Mesenchymal stem cell (in vitro differentiated cells and primary cell): ENCODE data around the gene SLC48A1.
A peak's percentile ranks its signal among the peaks of the same experiment; 100 is the strongest.

ENCODE experiments used
- DNase-seq: peaks from one replicate; pipeline ENCODE4 v3.0.0-alpha.2; 2013
- H2AFZ ChIP-seq: one replicate; pipeline ENCODE4 v1.6.1; 2013; ENCODE audit warnings: low read depth, mild to moderate bottlenecking, control low read depth, inconsistent platforms, low read length, moderate library complexity
- H2AK5ac ChIP-seq: 2 replicates; pipeline ENCODE4 v1.6.1; 2013; ENCODE audit warnings: low read length, moderate library complexity, mild to moderate bottlenecking, inconsistent platforms; ENCODE audit not compliant: severe bottlenecking
- H2BK120ac ChIP-seq: one replicate; pipeline ENCODE4 v1.6.1; 2013; ENCODE audit warnings: low read depth, mild to moderate bottlenecking, inconsistent platforms, low read length, moderate library complexity
- H2BK12ac ChIP-seq, 2 experiments: one replicate each; pipeline ENCODE4 v1.6.1; 2013; ENCODE audit warnings: inconsistent platforms in 2 of 2, low read length in 2 of 2, mild to moderate bottlenecking in 2 of 2, moderate library complexity in 2 of 2, control low read depth in 1 of 2
- H2BK15ac ChIP-seq: one replicate; pipeline ENCODE4 v1.6.1; 2013; ENCODE audit warnings: mild to moderate bottlenecking, low read depth, inconsistent platforms; ENCODE audit not compliant: poor library complexity, severe bottlenecking
- H2BK5ac ChIP-seq: 2 replicates; pipeline ENCODE4 v1.6.1; 2013; ENCODE audit warnings: low read depth, mild to moderate bottlenecking, low read length, control low read depth, inconsistent platforms; ENCODE audit not compliant: poor library complexity, severe bottlenecking
- H3K14ac ChIP-seq, 2 experiments: one replicate each; pipeline ENCODE4 v1.6.1; 2013; ENCODE audit warnings: inconsistent platforms in 2 of 2, low read length in 2 of 2, control low read depth in 1 of 2, mild to moderate bottlenecking in 1 of 2, moderate library complexity in 1 of 2
- H3K18ac ChIP-seq, 2 experiments: one replicate each; pipeline ENCODE4 v1.6.1; 2013; ENCODE audit warnings: inconsistent platforms in 2 of 2, low read length in 2 of 2, control low read depth in 1 of 2, low read depth in 1 of 2, mild to moderate bottlenecking in 1 of 2
- H3K23ac ChIP-seq, 2 experiments: one replicate each; pipeline ENCODE4 v1.6.1; 2013; ENCODE audit warnings: inconsistent platforms in 2 of 2, low read length in 2 of 2, mild to moderate bottlenecking in 2 of 2, moderate library complexity in 2 of 2, control low read depth in 1 of 2
- H3K27ac ChIP-seq: 2 replicates; pipeline ENCODE4 v1.5.1; 2013; ENCODE audit warnings: mild to moderate bottlenecking, moderate library complexity, low read length, control low read depth, inconsistent platforms; ENCODE audit not compliant: poor library complexity, severe bottlenecking
- H3K27me3 ChIP-seq, 2 experiments: 2 replicates each; pipeline versions ENCODE4 v1.6.1 to v1.7.0; 2013; ENCODE audit warnings: low read length in 2 of 2, mild to moderate bottlenecking in 2 of 2, moderate library complexity in 2 of 2, control low read depth in 1 of 2, inconsistent platforms in 1 of 2; ENCODE audit not compliant: control insufficient read depth in 1 of 2, insufficient read depth in 1 of 2
- H3K36me3 ChIP-seq, 2 experiments: 2 replicates each; pipeline versions ENCODE4 v1.6.1 to v1.7.0; 2013; ENCODE audit warnings: low read length in 2 of 2, control low read depth in 1 of 2, inconsistent platforms in 1 of 2, low read depth in 1 of 2, mild to moderate bottlenecking in 1 of 2; ENCODE audit not compliant: insufficient read depth in 2 of 2, control insufficient read depth in 1 of 2
- H3K4ac ChIP-seq, 2 experiments: one replicate each; pipeline ENCODE4 v1.6.1; 2013; ENCODE audit warnings: inconsistent platforms in 2 of 2, low read length in 2 of 2, mild to moderate bottlenecking in 2 of 2, moderate library complexity in 2 of 2, control low read depth in 1 of 2, low read depth in 1 of 2
- H3K4me1 ChIP-seq: 2 replicates; pipeline ENCODE4 v1.6.1; 2013; ENCODE audit warnings: low read depth, low read length, control low read depth; ENCODE audit not compliant: control insufficient read depth, insufficient read depth
- H3K4me2 ChIP-seq: 2 replicates; pipeline ENCODE4 v1.6.1; 2013; ENCODE audit warnings: low read length, mild to moderate bottlenecking, inconsistent platforms; ENCODE audit not compliant: poor library complexity, severe bottlenecking
- H3K4me3 ChIP-seq, 2 experiments: 2 replicates each; pipeline versions ENCODE4 v1.5.1 to v1.7.0; 2013; ENCODE audit warnings: low read length in 2 of 2, mild to moderate bottlenecking in 2 of 2, control low read depth in 1 of 2, low read depth in 1 of 2; ENCODE audit not compliant: insufficient read depth in 1 of 2
- H3K79me1 ChIP-seq: replicated peaks from 2 replicates; pipeline ENCODE4 v1.6.1; 2013; ENCODE audit warnings: mild to moderate bottlenecking, control low read depth, low read length, inconsistent platforms; ENCODE audit not compliant: poor library complexity, severe bottlenecking
- H3K9ac ChIP-seq: 2 replicates; pipeline ENCODE4 v1.7.0; 2013; ENCODE audit warnings: mild to moderate bottlenecking, low read length, moderate library complexity
- H3K9me3 ChIP-seq: 2 replicates; pipeline ENCODE4 v1.7.0; 2013; ENCODE audit warnings: mild to moderate bottlenecking, low read length; ENCODE audit not compliant: control insufficient read depth
- H4K8ac ChIP-seq: one replicate; pipeline ENCODE4 v1.6.1; 2013; ENCODE audit warnings: inconsistent platforms, mild to moderate bottlenecking, low read length, moderate library complexity
- H4K91ac ChIP-seq: one replicate; pipeline ENCODE4 v1.6.1; 2013; ENCODE audit warnings: mild to moderate bottlenecking, low read length, inconsistent platforms
- WGBS: methylation state at CpG from one replicate; pipeline ENCODE4 v1.1.7; 2013; ENCODE audit warnings: mixed read lengths; 5-methylcytosine and 5-hydroxymethylcytosine counted together

SLC48A1 gene

GRCh38 chr12:47824198-47824597, 51.2 kb downstream of the SLC48A1 start:
- H3K79me1 ChIP-seq, result no peaks in the 10 kb centered on the region
- H2BK120ac ChIP-seq, result peak overlapping the region; percentile 50

GRCh38 chr12:47824635-47825034, 51.6 kb downstream of the SLC48A1 start:
- no peaks in the 10 kb centered on the region for H3K79me1 ChIP-seq
- DNase-seq, result no peak
- H4K91ac ChIP-seq, result no peak overlapping the region
- H3K4me3 ChIP-seq, result no peak overlapping the region
- no peaks in the 10 kb centered on the region for H3K27me3 ChIP-seq
- no peak overlapping the region for H4K8ac ChIP-seq
- no peaks in the 10 kb centered on the region for H3K9me3 ChIP-seq
- no peak overlapping the region for H2BK15ac ChIP-seq
- H2AK5ac ChIP-seq, result no peak overlapping the region
- no peak overlapping the region for H3K4me2 ChIP-seq
- H3K14ac ChIP-seq, result no peak overlapping the region
- WGBS, result 92% methylated on average over 3 of the region's 3 CpGs
- H2BK120ac ChIP-seq, result peak overlapping the region; percentile 50
- H2BK12ac ChIP-seq, result peak overlapping the region in 1 of 2 experiments; percentile 1
- H3K4me1 ChIP-seq, result peaks cover 33% of the 10 kb centered on the region
- no peak overlapping the region for H2AFZ ChIP-seq
- H3K36me3 ChIP-seq, result no peaks in the 10 kb centered on the region
- no peak overlapping the region for H2BK5ac ChIP-seq
- H3K9ac ChIP-seq, result peak overlapping the region; percentile 28
- no peak overlapping the region for H3K4ac ChIP-seq
- no peak overlapping the region for H3K27ac ChIP-seq
- H3K23ac ChIP-seq, result no peak overlapping the region
- H3K18ac ChIP-seq, result no peak overlapping the region

More at GRCh38 chr12:47824198-47824597, 51.2 kb downstream of the SLC48A1 start:
- Histone ChIP-seq H2AK5ac (peak overlapping the region; percentile 76), H3K36me3 (no peaks in the 10 kb centered on the region), H4K91ac (peak overlapping the region; percentile 63), H3K18ac (no peak overlapping the region), H3K4ac (no peak overlapping the region), H3K9me3 (no peaks in the 10 kb centered on the region), H3K27ac (no peak overlapping the region), H2BK15ac (no peak overlapping the region), H3K4me1 (peaks cover 30% of the 10 kb centered on the region), H3K9ac (no peak overlapping the region), H2BK5ac (no peak overlapping the region), H3K27me3 (no peaks in the 10 kb centered on the region), H3K23ac (no peak overlapping the region), H2BK12ac (peak overlapping the region; percentile 1 to 34), H2AFZ (no peak overlapping the region), H3K4me2 (no peak overlapping the region), H3K14ac (no peak overlapping the region), H3K4me3 (no peak overlapping the region), H4K8ac (no peak overlapping the region)
- 96% methylated on average over 2 of the region's 2 CpGs for WGBS
- DNase-seq, result no peak

GRCh38 chr12:47825173-47825639, 52.2 kb downstream of the SLC48A1 start:
- no peak overlapping the region for H3K4me3 ChIP-seq
- H4K8ac ChIP-seq, result no peak overlapping the region
- H4K91ac ChIP-seq, result no peak overlapping the region
- peaks cover 34% of the 10 kb centered on the region for H3K4me1 ChIP-seq
- no peak overlapping the region for H2AFZ ChIP-seq
- no peaks in the 10 kb centered on the region for H3K9me3 ChIP-seq
- H3K9ac ChIP-seq, result peak overlapping the region; percentile 28
- no peak overlapping the region for H3K27ac ChIP-seq
- H3K4ac ChIP-seq, result no peak overlapping the region
- H3K36me3 ChIP-seq, result no peaks in the 10 kb centered on the region
- no peak overlapping the region for H3K18ac ChIP-seq
- WGBS, result 88% methylated on average over 5 of the region's 6 CpGs
- peak overlapping the region; percentile 51 for H2AK5ac ChIP-seq
- H2BK120ac ChIP-seq, result no peak overlapping the region
- H3K14ac ChIP-seq, result no peak overlapping the region
- no peak for DNase-seq
- no peak overlapping the region for H3K23ac ChIP-seq
- no peak overlapping the region for H2BK5ac ChIP-seq
- peak overlapping the region; percentile 26 for H2BK15ac ChIP-seq
- H3K79me1 ChIP-seq, result no peaks in the 10 kb centered on the region
- H2BK12ac ChIP-seq, result no peak overlapping the region
- no peak overlapping the region for H3K4me2 ChIP-seq
- no peaks in the 10 kb centered on the region for H3K27me3 ChIP-seq

GRCh38 chr12:47828008-47828975, 55.3 kb downstream of the SLC48A1 start:
- no peaks in the 10 kb centered on the region for H3K36me3 ChIP-seq
- H3K27ac ChIP-seq, result no peak overlapping the region
- H3K9ac ChIP-seq, result peak overlapping the region; percentile 39
- no peaks in the 10 kb centered on the region for H3K9me3 ChIP-seq
- no peak for DNase-seq
- peak overlapping the region; percentile 18 for H2BK15ac ChIP-seq
- peak overlapping the region; percentile 20 for H4K91ac ChIP-seq
- H2AFZ ChIP-seq, result no peak overlapping the region
- peak overlapping the region; percentile 12 to 92 for H3K18ac ChIP-seq
- H4K8ac ChIP-seq, result peak overlapping the region; percentile 20
- no peak overlapping the region for H3K4me2 ChIP-seq
- H2BK12ac ChIP-seq, result peak overlapping the region in 1 of 2 experiments; percentile 64
- H3K27me3 ChIP-seq, result no peaks in the 10 kb centered on the region
- peak overlapping the region; percentile 42 for H2BK120ac ChIP-seq
- WGBS, result 79% methylated on average over 13 of the region's 14 CpGs
- peak overlapping the region in 1 of 2 experiments; percentile 9 for H3K4me3 ChIP-seq
- H3K4ac ChIP-seq, result peak overlapping the region in 1 of 2 experiments; percentile 78
- peak overlapping the region in 1 of 2 experiments; percentile 38 for H3K14ac ChIP-seq
- H2AK5ac ChIP-seq, result peak overlapping the region; percentile 23
- peaks cover 27% of the 10 kb centered on the region for H3K4me1 ChIP-seq
- H2BK5ac ChIP-seq, result no peak overlapping the region
- no peaks in the 10 kb centered on the region for H3K79me1 ChIP-seq
- H3K23ac ChIP-seq, result no peak overlapping the region
